Activated naive CD4-positive, alpha-beta T cell treated with Interleukin-2 at 50 U/mL for 16 hours (primary cell): ENCODE data around the gene SPRED2.

ENCODE experiments used
- DNase-seq: peaks from one replicate; pipeline ENCODE4 v3.0.0-alpha.2; 2020

Gene SPRED2, protein sequence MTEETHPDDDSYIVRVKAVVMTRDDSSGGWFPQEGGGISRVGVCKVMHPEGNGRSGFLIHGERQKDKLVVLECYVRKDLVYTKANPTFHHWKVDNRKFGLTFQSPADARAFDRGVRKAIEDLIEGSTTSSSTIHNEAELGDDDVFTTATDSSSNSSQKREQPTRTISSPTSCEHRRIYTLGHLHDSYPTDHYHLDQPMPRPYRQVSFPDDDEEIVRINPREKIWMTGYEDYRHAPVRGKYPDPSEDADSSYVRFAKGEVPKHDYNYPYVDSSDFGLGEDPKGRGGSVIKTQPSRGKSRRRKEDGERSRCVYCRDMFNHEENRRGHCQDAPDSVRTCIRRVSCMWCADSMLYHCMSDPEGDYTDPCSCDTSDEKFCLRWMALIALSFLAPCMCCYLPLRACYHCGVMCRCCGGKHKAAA

DNA sequence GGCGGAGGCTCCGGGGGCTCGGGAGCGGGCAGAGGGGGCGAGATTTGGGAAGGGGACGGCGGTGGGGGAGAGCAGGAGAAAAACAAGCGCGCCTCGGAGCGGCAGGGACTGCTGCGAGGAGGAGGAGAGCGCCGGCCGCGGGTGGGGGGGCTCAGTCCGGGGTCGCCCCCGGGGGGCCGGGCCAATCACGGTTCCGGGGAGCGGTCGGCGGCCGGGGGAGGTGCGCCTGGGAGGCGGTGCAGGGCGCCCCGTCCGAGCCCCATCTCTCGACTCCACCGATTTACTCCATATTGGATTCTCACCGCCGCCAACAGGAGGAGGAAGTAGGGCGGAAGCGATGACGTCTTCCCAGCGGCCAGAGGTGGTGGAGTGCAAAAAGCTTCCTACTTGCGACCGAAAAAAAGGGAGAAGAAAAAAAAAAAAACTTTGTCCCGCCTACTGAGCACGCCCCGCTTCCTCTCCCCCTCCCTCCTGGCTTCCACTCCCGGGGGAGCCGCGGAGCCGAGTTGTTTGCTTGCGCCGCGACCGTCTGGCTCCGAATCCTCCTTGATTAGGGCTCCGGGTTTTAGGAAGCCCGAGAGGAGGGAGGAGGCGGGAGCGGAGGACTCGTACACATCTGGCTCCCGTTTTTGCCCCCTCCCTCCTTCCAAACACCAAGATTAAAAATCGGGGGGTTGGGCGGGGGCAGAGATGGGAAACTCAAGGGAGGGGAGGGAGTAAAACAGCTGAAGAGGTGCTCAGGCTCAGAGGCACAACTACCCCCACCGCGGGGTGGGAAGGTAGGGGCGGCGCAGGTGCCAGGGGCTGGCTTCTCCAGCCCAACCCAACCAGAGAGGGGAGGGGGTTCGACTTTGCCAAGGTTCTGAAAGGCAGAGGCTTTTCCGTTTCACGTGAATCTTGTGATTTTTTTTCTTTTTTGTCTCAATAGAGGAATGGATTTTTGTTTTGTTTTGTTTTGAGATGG lies at the start of gene SPRED2:
Gene SPRED2 (minus strand): TSS at position 373 of the 964 bp plus-strand sequence. CDS start 612 bp downstream, outside the sequence.
- peak; percentile 74 for DNase-seq

DNA sequence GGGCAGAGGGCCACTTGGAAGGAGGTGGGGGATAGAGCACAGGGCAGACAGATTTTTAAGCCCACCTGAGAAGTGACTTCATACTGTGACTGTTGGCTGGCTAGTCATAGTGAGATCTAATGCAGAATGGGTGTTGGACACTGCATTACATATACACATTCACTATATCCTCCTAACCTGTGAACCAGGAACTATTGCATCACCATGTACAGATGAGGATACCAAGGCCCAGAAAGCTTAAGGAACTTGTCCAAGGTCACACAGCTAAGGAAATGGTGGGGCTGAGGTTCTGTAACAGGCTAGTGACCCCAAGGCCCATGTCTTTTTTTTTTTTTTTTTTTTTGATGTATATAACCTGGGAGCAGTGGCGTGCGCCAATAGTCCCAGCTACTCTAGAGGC lies 49.6 kb upstream of the SPRED2 start:
- DNase-seq, result no peak

DNA sequence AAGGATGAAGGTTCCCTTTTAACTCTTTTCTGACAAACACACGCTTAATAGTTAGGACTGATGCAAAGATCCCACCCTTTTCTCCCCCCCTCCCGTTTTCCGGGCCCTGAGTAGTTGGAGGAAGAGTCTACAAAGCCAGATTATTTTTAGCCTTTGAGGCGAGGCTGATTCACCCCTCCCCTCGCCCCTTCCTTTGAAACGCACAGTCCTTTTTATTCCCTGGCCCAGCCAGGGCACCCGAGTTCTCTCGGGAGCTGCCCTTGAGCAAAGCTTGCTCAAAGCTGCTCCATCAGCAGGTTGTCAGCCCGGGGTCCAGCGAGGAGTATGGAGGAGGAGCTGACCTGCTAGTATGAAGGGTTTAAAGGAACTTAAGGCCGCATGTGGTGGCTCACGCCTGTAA lies 47.1 kb upstream of the SPRED2 start:
- no peak for DNase-seq

DNA sequence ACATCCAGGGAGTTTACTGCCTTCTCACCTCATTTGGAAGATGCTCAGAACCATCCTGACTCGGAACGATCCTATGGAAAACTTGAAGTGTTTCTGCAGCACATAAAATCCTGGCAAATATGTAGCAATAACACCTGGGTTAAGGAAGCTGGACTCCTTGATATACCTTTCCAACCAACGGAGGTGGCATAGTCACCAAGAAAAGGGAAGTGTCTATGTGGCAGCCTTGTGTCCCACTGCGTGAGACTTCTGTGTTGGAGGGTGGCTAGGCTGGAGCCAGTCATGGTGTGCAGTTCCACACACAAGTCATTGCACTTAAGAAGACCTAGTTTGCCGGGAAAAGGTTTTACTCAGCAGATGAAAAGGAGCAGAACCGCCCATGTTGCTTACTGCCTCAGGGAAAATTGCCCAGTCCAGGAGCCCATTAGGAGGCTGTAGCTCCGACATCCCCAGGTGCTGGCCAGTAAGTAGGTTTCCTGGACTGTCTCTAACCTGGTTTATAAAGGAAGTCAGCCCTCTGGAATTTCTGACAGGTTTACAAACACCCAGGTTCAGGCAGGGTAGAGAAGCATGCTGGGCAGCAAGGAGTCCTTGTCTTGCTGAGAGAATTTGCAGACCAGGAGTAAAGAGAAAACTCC lies 46.2 kb upstream of the SPRED2 start:
- DNase-seq, result no peak

DNA sequence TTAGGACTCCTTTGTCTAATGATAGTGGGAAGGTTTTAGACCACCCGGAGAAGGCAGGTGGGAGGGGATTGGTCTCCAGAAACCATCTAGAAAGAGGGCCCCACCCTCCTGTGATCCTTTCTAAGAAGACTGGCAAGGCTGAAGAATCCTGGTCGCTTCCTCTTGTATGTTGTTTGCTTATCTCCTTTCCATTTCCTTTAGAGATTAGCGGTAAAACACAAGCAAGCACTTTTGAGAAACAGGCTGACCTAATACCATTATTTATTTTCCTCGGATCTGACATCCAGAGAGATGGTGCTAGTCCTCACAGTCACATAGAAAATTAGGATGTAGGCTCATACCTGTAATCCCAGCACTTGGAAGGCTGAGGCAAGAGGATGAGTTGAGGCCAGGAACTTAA lies 45.2 kb upstream of the SPRED2 start:
- no peak for DNase-seq

DNA sequence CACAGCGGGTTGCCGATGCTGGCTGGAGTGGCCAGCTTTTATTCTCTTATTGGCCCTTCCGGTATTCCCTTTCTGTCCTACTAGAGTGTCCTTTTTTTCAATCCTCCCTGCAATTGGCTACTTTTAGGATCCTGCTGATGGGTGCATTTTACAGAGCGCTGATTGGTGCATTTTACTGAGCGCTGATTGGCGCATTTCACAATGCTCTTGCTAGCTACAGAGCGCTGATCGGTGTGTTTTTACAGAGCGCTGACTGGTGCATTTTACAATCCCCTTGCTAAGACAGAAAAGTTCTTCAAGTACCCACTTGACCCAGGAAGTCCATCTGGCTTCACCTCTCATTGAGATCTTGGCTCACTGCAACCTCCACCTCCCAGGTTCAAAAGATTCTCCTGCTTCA lies 44.4 kb upstream of the SPRED2 start:
- DNase-seq, result no peak

DNA sequence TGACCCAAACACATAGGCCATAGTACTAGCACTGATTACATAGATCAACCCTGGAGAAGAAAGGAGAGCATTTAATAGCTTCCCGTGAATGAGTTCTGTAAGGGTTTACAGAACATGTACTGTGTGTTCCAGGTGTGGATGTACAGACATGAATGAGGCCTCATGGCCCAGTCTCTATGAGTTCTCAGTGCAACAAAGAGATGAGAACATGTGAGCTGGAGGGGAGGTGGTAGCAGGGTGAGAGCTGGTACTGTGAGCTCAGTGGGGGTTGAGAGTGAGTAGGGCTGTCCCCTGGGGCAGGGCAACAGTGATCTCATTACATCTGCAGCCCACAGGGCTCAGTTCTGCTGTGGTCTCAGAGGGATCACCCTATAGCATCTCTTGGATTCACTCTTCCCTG lies 42.6 kb upstream of the SPRED2 start:
- DNase-seq, result no peak

DNA sequence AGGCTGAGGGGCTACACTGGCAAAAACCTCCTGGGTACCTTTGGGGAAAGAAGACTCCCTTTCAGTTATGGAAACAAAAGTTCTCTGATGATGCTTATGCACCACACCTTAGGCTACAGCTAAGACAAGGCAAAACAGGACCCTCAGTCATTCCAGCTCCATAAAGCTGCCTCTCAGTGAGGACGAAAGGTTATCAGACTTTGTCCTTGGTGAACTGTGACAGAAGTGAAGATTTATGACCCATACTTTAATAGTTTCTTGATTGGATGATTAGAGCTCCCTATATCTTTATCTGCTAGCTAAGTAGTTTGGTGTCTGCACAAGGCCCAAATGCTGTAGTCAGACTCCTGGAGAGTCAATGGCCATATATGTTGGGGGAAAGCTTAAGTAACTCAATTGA lies 40.6 kb upstream of the SPRED2 start:
- no peak for DNase-seq

DNA sequence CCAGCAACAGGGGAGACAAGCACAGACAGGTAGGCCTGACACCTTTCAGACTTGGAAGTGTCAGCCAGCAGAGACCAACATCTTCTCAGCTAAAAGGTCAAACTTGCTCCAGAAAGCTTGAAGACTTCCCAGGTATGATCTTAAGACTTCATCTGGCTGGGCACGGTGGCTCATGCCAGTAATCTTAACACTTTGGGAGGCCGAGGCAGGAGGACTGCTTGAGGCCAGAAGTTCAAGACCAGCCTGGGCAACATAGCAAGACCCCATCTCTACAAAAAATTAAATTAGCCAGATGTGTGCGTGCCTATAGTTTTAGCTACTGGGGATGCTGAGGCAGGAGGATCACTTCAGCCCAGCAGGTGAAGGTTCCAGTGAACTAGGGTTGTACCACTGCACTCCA lies 39.0 kb upstream of the SPRED2 start:
- no peak for DNase-seq

DNA sequence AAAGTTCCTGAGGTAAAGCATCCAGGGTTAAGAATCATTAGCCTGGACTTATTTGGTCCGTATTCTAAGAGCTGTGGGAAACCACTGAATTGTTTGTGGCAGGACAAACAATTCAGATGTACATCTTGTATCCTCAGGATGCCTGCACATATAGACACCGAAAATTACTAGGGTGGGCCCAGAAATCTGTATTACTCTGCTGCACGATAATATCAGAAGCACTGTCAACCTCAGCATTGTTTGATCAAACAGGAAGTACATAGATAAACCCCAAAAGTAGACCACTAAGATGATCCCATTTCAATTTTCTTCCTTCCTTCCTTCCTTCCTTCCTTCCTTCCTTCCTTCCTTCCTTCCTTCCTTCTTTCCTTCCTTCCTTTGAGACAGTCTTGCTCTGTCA lies 34.2 kb upstream of the SPRED2 start:
- DNase-seq, result no peak

DNA sequence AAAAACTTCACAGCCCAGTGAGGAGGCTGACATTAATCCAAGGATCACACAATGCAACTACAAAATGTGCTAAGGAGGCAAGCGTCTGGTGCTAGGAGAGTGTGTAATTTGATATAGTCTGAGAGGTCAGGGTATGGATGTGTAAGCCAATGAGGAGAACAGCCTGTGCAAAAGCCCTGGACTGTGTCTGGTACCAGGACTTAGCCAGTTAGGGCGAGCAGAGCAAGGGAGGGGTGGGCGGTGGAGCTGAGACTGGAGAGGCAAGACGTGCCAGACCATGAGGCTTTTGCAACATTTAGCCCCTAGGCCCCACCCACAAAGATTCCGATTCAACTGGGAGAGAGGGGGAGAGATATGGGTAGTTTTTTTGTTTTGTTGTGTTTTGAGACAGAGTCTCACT lies 33.5 kb upstream of the SPRED2 start:
- no peak for DNase-seq

DNA sequence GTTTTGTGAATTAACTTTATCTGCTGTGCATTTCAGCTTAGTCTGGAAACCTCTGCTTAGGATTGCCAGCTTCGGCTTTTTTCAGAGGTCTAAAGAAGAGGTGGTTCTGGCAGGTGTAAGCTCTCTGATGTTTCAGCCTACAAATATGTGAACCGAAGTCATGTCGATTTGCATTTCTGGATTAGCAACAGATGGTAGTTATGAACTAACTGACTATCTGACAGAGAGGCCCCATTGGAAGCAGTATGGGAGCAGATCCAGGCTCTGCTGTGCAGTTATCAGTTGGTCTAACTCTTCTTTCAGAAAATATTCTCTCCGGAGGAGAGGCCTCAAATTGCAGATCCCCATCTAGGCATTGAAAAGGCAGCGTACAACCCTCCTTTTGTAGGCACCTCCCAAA lies 32.7 kb upstream of the SPRED2 start:
- no peak for DNase-seq

DNA sequence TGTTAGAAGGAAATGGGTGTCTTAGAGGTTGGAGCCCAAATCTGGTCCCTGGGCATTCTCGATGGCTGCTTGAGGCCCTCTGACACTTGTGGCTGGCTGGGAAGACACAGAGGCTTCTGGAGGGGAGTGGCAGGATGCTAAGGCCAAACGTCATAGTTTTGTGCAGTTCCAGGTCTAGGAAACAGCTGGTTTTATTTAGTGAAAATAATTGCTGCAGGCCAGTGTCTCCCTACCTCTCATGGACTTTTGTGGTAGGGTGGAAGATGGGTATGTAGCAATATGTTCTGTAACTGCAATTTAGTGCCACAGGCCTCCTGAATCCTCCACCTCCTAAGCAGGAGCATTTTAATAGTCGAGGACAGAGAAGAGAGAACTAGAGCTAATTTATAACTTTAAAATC lies 32.2 kb upstream of the SPRED2 start:
- DNase-seq, result no peak

DNA sequence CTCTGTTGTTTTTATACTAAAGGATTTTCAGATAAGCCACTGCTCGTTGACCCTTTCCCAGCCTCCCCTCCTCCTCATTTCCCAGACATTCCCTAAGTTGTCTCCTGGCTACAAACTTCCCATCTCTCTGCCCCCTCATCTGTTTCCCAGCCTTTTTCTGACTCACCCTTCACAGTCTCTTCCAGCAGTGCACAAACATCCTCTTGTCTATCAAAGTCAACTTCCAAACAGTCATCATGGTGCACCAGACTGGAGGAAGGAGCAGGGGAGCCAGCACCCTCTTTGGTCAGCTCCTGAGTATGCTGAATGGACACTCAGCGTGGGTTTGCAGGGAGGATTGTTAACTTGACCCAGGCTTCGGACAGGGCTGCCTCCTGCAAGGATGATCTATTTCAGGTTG lies 26.6 kb upstream of the SPRED2 start:
- no peak for DNase-seq

DNA sequence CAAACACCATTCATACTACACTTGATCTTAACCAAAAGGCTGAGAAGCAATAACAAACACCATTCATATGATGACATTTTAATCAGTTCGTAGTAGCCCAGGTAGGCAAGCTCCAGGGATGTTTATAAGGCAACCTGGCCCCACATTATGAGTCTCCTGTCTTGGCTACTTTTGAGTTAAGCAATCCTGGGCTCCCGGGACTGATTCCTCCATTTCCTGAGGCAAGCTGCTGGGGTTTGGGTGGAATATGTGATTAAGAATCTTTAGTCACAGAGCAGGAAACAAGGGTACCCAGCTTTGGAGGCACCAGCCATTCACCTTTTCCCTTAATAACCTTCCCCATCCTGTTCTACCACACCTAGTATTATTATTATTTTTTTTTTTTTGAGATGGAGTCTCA lies 24.5 kb upstream of the SPRED2 start:
- no peak for DNase-seq

DNA sequence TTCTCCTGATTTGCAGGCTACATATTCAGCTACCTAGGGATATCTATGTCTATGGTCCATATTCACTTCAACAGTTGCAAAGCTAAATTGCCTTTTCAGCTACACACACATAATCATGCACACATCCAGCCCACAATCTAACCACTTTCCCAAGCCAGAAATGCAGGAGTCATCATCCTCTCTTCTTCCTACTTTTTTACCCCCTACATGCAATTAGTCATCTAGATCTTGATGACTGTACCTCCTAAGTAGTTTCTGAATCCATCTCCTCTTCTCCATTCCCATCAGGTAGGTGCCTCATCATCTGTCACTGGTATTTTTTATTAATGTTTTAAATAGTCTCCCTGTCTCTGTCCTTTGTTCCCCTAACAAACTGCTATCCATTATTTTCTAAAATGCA lies 23.7 kb upstream of the SPRED2 start:
- DNase-seq, result no peak

DNA sequence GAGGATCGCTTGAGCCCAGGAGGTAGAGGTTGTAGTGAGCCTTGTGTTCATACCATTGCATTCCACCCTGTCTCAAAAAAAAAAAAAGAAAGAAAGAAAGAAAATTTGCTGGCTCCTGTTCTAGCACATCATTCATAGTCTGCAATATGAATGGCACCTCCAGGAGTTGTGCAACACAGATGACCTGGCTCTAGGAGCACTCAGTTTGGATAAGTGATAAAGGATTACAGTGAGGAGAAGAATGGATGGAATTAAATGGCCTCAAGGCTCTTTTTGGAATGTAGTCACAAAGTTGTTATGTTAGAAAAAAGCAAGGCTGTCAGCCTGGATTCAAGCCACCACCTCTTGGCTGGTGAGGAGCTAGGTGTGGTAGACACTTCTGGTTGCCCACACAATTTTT lies 21.5 kb upstream of the SPRED2 start:
- DNase-seq, result no peak

DNA sequence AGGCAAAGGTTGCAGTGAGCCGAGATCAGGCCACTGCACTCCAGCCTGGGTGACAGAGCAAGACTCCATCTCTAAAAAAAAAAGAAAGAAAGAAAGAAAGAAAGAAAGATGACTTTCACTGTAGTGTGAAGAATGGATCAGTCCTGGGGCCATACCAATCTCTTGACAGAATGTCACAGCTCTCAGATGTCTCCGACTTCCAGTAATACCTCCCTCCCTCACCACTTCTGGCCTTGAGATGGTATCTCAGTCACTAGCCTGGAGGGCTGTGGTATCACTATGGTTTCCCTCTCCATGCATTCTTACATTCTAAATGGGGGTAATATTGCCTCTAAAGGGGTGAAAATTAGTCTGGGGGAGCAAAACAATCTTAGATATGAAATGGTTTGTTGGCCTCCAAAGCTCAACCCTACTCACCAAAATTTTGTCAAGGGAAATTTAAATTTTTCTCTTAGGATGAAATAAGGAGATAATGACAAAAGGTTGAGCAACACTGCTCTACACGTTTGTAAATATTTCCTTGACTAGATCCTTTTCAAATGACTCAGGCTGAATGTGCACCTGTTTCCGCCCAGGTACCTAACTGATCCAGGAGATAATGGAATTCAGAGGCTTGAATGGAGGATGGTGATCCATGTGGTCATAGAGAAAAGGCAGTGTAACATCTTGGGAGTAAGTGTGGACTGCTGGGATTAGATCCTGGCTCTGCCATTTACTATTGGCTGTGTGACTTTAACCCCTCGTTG lies 19.9 kb upstream of the SPRED2 start:
- DNase-seq, result no peak

DNA sequence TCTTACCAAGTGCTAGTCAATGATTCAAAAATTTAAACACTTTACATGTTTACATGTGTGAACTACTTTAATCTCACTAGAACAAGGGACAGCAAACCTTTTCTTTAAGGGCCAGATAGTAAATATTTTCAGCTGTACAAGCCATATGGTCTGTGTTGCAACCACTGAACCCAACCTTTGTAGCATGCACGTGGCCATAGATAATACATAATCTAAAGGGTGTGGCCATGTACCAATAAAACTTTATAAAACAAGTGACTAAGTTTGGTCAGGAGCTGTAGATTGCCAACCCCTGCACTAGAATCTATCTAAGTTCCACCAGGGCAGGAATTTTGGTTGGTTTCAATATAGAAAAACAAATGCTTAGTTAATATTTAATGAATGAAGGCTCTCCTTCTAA lies 18.4 kb upstream of the SPRED2 start:
- DNase-seq, result no peak

DNA sequence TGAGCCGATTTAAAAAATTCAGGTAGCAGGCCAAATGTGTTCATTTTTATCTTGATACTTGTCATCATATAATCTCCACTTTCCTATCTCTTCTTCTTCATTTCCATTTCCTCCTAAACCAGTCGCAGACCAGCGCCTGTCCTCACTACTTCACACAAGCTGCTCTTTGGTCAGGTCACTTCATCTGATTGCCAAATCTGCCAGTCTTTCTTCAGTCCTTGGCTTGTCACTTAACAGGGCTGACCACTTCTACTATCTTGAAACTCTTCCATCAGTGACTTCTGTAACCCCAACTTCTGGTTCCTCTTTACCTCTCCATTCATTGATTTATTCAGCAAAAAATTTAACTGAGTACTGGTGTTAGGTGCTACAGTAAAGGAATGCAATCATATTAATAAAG lies 18.0 kb upstream of the SPRED2 start:
- no peak for DNase-seq

DNA sequence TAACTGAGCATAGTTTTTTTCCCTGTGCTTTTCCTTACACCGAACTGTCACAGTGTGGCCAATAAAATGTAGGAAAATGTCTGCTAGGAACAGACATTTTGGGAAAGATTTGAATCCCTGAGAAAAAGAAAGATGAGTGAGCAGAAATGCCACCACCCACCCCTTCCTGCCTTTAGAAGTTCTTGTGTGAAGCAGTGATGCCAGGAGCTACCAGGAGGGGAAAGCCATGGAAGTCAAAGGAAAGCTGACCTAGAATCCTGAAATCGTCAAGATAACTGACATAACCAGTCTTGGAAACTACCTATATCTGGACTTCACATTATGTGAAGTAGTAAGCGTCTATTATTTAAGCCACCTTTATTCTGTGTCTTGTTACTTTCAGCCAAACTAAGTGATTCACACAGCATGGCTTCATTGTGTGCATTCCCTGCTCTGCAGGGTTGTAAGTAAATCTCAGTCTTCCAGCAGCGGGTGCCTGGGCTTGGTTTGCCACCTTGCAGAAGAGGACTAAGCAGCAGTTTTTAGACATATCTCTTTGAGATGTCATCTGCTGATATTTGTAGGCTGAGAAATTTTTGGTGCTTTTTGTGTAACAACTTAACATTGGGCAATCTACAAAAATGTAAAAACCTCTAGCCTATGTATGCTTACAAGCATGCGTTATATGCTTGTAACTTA lies 11.2 kb upstream of the SPRED2 start:
- no peak for DNase-seq

DNA sequence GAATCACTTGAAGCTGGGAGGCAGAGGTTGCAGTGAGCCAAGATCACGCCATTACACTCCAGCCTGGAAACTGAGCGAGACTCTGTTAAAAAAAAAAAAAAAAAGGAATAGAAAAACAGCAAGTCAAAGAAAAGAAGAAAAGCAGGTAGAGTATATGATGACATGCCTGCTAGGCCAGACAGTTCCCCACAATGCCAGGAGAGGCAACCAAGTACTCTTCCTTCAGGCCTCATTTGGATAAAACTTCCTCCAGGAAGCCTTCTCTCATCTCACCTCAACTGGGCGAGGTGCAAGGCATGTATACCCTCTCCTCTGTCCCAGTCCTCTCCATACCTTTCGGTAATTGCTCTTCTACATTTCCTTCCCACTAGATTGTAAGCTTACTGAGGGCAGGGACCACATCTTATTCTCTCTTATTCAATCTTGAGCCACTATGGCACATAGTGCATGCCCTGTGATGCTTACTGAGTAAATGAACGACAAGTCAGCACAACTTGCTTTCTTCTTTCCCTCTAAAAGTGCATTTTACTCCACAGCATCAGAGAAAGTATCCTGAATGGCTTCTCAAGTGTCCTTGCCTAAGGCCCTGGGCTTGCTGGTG lies 10.1 kb upstream of the SPRED2 start:
- DNase-seq, result no peak
